Endothelial cell of hepatic sinusoid (primary cell): ENCODE data around the gene DSG4.
"Not testable (repeated sequence)": the region's sequence is repeated elsewhere in the genome, so short reads cannot be mapped to it uniquely, and the experiment has no call there.

Source experiments
- in situ Hi-C: cut with HindIII; loops from 2 replicates; pipeline ENCODE4 v1.10.0; 2017; ENCODE audit warnings: low sequenced_read_pairs

DSG4 gene, protein sequence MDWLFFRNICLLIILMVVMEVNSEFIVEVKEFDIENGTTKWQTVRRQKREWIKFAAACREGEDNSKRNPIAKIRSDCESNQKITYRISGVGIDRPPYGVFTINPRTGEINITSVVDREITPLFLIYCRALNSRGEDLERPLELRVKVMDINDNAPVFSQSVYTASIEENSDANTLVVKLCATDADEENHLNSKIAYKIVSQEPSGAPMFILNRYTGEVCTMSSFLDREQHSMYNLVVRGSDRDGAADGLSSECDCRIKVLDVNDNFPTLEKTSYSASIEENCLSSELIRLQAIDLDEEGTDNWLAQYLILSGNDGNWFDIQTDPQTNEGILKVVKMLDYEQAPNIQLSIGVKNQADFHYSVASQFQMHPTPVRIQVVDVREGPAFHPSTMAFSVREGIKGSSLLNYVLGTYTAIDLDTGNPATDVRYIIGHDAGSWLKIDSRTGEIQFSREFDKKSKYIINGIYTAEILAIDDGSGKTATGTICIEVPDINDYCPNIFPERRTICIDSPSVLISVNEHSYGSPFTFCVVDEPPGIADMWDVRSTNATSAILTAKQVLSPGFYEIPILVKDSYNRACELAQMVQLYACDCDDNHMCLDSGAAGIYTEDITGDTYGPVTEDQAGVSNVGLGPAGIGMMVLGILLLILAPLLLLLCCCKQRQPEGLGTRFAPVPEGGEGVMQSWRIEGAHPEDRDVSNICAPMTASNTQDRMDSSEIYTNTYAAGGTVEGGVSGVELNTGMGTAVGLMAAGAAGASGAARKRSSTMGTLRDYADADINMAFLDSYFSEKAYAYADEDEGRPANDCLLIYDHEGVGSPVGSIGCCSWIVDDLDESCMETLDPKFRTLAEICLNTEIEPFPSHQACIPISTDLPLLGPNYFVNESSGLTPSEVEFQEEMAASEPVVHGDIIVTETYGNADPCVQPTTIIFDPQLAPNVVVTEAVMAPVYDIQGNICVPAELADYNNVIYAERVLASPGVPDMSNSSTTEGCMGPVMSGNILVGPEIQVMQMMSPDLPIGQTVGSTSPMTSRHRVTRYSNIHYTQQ

DNA sequence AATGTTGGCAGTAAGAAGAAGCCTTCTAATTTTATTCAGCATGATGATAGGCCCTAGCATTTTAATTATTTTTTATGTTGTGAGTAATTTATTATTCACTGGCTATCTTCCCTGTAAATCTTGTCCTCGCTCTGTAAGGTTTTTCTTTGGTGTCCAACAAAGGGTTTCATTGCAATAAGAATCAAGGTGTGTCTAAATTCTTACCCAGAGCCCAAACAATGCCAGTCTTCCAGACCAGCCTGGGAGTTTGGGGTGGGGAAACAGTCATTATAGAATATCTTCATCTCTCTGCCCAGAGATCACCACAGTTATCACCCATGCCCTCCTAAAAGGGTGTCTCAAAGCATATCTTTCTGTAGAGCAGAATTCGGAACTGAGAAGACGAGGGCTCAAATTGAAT, at the start of gene DSG4:
Gene DSG4 (plus strand): TSS at position 301 of the 400 bp plus-strand sequence. CDS start 135 bp downstream, outside the sequence.
- in situ Hi-C loops: no loop called here

DNA sequence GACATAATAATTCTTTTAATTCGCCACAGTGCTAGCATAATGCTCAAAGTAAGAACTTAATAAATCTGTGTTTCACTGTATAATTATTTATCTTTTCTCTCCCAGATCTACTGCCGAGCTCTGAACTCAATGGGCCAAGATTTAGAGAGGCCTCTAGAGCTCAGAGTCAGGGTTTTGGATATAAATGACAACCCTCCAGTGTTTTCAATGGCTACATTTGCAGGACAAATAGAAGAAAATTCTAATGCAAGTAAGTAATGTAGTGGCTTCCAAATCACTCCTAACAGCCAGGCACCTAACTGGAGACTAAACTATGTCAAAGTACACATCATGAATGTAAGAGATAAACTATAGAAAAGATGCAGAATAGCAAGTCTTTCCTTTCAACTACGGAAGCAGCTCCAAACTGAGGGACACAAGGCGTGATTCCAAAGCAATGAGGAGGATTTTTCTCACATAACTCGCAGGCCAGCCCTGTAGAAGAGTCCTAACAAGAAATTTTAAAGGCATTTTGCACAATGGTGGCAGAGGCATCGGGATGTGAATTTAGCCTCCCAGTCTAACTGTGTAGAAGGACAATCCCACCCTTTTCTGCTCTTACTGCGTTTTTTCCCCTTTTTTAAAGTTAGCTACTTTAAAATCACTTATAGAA, 46.7 kb upstream of the DSG4 start:
- in situ Hi-C loops: no loop called here

GRCh38 chr18:31343454-31343853, 33.1 kb upstream of the DSG4 start:
- in situ Hi-C loops: no loop called here

- in situ Hi-C loops: not testable (repeated sequence)
These were observed 23.2 kb upstream of the DSG4 start for GRCh38 chr18:31353336-31353735.

GRCh38 chr18:31354990-31355389, 21.6 kb upstream of the DSG4 start:
- in situ Hi-C loops: no loop called here

DNA sequence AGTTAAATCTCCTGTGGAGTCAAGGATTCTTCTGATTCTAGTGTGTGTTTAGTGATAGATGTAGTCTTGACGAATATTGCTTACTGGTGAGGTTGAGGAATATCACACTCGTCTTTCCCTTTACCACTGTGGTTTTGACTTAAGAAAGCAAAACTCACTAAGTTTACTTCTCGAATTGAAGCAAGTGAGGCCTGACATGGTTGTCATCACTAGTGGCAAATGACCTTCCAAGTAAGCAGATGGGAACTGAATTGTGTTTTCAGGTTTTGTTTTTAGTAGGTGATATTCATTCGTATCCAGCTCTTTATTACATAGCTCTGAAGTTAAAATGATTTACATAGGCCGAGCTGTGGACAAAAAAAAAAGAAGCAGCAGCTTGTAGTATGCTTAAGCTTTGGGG, 20.6 kb upstream of the DSG4 start:
- in situ Hi-C loops: no loop called here

GRCh38 chr18:31364190-31364589, 12.4 kb upstream of the DSG4 start:
- in situ Hi-C loops: no loop called here

DNA sequence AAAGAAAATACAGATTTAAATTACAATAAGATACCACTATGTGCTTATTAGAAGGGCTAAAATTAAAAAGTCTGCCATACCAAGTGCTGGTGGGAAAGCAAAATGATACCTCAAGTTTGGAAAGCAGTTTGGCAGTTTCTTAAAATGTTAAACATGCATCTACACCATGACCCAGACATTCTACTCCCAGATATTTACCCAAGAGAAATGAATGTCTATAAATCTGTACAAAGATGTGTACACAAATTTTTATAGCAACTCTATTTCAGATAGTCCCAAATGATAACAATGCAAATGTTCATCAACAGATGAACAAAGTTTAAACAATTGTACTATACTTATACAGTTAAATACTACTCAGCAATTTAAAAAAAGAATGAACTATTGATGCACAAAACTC, 7.1 kb upstream of the DSG4 start:
- in situ Hi-C loops: no loop called here

DNA sequence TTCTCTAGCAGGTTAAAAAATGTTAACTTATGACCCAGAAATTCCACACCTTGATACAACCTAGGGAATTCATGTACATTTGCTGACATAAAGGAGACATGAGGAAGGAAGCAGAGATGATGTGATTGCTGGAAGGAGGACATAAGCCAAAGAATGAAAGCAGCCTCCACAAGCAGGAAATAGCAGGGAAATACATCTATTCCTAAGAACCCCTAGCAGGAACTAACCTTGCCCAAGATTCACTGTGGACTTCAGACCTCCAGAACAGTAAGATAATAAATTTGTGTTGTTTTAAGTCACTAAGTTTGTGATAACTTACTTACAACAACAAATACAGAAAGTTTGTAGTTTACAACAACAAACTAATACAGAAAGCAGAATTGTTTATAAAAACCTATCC, 4.6 kb upstream of the DSG4 start:
- in situ Hi-C loops: no loop called here

DNA sequence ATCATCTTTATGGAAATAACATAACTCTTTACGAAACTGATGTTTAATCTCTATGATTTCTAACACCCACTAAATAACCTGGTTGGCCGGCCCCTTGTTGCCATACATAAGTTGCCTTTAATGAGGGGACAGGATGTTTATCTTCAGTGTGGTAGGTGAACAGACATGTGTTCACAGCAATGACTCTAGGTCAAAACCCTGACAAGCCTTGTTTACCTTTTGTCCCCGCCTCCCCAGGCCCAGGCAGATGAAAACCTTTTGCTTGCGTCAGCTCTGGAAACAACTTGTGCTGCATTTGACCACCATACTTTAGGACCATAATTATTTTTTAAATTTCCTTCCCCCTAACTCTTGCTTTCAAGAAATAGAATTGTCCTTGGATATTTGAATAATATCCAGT, 2.9 kb upstream of the DSG4 start:
- in situ Hi-C loops: no loop called here

DNA sequence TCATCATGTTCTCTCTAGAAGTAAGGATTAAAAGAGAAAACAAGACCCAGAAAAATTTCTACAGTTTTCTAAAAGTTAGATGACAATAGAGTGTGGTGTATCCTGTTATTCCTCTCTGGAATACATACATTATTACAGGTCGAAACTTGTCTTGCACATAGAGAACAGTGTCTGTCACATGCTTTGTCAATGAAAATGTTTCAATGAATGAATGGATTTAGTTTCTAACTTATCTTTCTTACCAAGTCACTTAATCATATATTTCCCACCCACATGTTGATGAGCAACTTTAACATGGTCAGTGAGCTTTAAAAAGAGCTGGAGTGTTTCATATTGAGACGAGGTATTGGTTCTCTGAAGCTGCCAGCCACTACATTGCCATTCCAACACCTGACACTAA, 4.3 kb downstream of the DSG4 start:
- in situ Hi-C loops: no loop called here

GRCh38 chr18:31382107-31382506, 5.5 kb downstream of the DSG4 start:
- in situ Hi-C loops: no loop called here

GRCh38 chr18:31386741-31387140, 10.2 kb downstream of the DSG4 start:
- in situ Hi-C loops: no loop called here

DNA sequence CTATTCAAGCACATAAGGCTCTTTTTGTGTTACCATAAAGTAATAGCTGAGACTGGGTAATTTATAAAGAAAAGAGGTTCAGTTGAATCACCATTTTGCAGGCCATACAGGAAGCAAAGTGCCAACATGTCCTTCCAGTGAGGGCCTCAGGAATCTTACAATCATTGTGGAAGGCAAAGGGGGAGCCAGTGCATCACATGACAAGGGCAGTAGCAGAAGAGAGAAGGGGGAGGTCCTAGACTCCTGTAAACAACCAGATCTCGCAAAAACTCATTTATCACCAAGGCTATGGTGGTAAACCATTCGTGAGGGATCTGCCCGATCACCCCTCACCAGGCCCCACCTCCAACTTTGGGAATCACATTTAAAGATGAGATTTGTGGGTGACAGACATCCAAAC, 16.7 kb downstream of the DSG4 start:
- in situ Hi-C loops: no loop called here

DNA sequence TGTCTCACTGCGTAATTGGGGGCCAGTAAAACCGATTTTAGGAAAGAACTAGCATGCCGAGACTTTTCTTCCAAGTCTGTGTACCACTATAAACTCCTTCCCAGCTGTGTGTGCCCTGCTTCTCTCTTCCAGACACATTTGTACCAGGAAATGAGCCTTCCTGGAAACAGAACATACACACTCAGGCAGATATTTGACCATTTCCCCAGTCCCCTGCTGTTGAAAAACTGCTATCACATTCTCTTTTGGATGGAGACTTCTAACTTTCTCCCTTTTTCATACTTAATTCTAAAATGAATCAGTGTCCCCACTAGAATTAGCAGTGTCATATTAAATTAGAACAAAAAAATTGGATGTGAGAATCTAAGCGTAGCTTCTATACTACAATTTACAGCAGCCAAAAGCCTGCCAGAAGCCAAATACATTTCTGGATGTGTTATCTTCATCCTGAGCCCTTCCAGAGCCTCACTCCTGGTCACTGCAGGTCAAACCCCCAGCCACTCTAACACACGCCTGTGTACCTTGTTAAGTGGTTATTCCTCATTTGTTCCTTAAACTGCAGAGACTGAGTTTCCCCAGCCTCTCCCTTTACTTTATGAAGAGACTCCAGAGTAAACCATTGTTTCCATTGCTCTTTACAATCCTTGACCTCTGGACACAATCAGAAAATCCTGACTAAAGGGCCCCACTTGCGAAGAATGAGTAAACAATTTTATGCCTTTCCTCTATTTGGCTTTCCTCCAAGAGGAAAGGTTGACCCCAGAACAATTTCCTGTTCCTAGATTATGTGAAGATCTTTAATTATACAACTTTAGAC, 20.4 kb downstream of the DSG4 start:
- in situ Hi-C loops: no loop called here

DNA sequence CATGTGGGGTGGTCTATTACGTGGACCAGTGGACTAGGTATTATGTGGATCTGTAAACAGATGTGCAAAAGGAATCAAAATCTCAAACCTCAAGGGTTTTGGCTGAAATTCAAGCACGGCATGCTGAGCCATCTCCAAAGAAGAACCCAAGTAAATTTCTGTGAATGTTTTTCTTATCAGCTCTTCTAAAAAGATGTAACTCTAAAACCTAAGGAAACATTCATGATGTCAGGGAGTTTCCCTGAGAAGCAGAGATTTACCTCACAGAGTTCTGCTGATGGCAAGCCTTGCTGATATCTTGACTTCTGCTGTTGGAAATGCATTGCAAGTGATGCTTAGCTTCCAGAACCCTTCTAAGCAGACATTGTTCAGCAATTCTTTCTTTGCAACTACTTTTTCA, 21.6 kb downstream of the DSG4 start:
- in situ Hi-C loops: no loop called here

GRCh38 chr18:31399306-31400032, 22.9 kb downstream of the DSG4 start:
- in situ Hi-C loops: loop anchor here (5.0 kb wide), 1 partner anchor 108 kb away; no protein-coding TSS in a partner anchor

GRCh38 chr18:31401156-31402025, 24.8 kb downstream of the DSG4 start:
- in situ Hi-C loops: loop anchor here (5.0 kb wide), 1 partner anchor 106 kb away; no protein-coding TSS in a partner anchor

DNA sequence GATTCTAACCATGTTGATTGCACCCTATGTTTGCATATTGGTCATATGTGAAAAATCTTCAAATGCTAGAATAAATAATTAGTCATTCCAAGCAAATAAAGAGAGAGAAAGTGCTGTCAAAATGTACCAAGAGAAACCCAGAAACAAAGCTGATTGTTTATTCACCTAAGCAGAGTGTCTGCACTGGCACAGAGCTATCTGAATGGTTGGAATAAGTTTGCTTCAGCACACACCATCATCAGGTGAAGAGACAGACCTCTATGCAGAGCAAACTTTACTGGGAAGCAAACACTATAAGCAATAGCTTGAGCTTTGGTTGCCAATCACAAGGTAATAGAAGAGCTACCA, 25.4 kb downstream of the DSG4 start:
- in situ Hi-C loops: loop anchor here (5.0 kb wide), 1 partner anchor 105 kb away; no protein-coding TSS in a partner anchor
